22Rv1 (cell line): ENCODE data around the gene PIK3R1.

ENCODE experiments used
- ZFX ChIP-seq: fragments of 450-650 bp; IDR thresholded peaks from 2 replicates; pipeline ENCODE4 v1.6.1; 2017; ENCODE audit warnings: antibody characterized with exemption, borderline replicate concordance
- TF ChIP-seq, protein P1 (sequence below): fragments of 450-650 bp; IDR thresholded peaks from 2 replicates; pipeline ENCODE4 v1.5.1; 2017; ENCODE audit warnings: mild to moderate bottlenecking

DNA sequence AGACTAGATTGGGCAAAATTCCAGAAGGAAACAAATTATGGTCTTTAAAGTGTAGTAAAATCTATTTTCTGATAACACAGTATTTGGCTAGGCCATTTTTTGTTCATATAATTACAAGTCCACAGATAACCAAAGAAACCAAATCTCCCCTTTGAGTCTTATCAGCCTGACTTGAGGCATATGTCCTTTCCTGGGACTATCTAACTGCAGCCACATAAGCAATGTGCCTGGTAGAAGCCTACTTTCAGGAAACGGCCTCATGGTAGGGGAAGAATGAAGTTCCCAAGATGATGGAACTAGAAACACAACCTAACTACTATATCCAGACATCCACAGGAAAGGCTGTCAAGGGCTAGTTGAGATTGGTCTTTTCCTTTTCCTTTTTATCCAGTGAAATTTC is 130.0 kb downstream of the PIK3R1 start:
- TF ChIP-seq, protein P1, sequence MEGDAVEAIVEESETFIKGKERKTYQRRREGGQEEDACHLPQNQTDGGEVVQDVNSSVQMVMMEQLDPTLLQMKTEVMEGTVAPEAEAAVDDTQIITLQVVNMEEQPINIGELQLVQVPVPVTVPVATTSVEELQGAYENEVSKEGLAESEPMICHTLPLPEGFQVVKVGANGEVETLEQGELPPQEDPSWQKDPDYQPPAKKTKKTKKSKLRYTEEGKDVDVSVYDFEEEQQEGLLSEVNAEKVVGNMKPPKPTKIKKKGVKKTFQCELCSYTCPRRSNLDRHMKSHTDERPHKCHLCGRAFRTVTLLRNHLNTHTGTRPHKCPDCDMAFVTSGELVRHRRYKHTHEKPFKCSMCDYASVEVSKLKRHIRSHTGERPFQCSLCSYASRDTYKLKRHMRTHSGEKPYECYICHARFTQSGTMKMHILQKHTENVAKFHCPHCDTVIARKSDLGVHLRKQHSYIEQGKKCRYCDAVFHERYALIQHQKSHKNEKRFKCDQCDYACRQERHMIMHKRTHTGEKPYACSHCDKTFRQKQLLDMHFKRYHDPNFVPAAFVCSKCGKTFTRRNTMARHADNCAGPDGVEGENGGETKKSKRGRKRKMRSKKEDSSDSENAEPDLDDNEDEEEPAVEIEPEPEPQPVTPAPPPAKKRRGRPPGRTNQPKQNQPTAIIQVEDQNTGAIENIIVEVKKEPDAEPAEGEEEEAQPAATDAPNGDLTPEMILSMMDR: no peak
- TF ChIP-seq ZFX: no peak
